ENCODE data around the gene ZNF142.

DNA sequence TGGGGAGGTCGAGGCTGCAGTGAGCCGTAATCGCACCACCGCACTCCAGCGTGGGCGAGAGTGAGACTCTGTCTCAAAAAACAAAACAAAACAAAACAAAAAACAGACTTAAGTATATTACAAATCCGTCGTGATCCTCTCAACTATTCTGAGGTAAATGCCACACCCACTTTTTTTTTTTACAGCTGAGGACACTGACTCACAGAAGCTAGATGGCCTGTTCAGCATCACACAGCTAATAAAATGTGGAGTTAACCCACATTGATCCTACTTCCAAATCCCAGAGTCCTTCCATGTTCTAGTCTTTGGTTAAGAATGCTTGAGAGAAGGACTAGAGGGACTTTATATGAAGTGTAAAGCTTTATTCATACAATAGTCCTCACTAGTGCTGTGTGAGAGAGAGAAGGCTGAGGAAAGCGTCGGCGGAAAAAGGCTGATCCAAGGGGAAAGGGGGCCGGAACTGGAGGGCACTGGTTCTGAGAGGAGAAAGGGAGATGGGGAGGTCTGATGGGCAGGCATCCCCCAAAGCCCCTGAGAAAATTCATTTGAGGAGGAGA lies 11.8 kb upstream of the ZNF142 start:
- no peak for TF ChIP-seq FOXP2 (optimal IDR thresholded peaks at IDR 0.05; ENCODE audit: borderline replicate concordance, extremely low read depth, extremely low read length, insufficient read depth)
- no peak for TF ChIP-seq POLR2AphosphoS5 (IDR thresholded peaks at IDR 0.05; ENCODE audit: low read depth, low read length)
- no peak for TF ChIP-seq REST (IDR thresholded peaks at IDR 0.05; ENCODE audit: insufficient read depth in 1 of 2, low read depth in 2 of 2, low read length in 2 of 2)

Data from PFSK-1 (cell line).